ENCODE measurements around the gene STAT5A. TPM values are rescaled to one million over a fixed set of nuclear protein-coding genes. Genes with fewer than 3 reads are reported as not detected.
A peak's percentile ranks its signal among the peaks of the same experiment; 100 is the strongest.

Gene STAT5A
- total and polyA plus RNA-seq, 9 of the 15 experiments (the other 6 are each of a cell fraction or from before 2014, with no cell fraction given), result 79.9 to 415 (median 196) TPM

GRCh38 chr17:42276609-42277341 lies 11.5 kb upstream of the STAT5A start (continued):
- TF ChIP-seq AFF1 (IDR thresholded peaks at IDR 0.05; ENCODE audit: low read depth in 1 of 2, partially characterized antibody in 2 of 2) (peak in 1 of 2 experiments; percentile 27), ZBTB9 (CRISPR knock-in tag; IDR thresholded peaks at IDR 0.05) (peak; percentile 20; the same call in 1 of the 2 replicates), GTF2E2 (tag; IDR thresholded peaks at IDR 0.05) (no peak), RBM22 (IDR thresholded peaks at IDR 0.05; ENCODE audit: low read depth, low read length, poor library complexity, severe bottlenecking) (peak; percentile 95), RNF2 (IDR thresholded peaks at IDR 0.05) (peak; percentile 74), ZBTB43 (CRISPR knock-in tag; IDR thresholded peaks at IDR 0.05) (no peak), NFIC (IDR thresholded peaks at IDR 0.05) (peak; percentile 92), CBX1 (IDR thresholded peaks at IDR 0.05; ENCODE audit: low read depth) (no peak; the same call in 1 of the 2 replicates), FOSL1 (tag; conservative IDR thresholded peaks at IDR 0.05) (peak; percentile 95), E2F6 (IDR thresholded peaks at IDR 0.05; ENCODE audit: borderline replicate concordance in 1 of 2, extremely low read depth in 1 of 2, insufficient read depth in 1 of 2, insufficient read length in 1 of 2, low read depth in 1 of 2, low read length in 1 of 2, poor library complexity in 1 of 2, severe bottlenecking in 1 of 2) (peak in 1 of 2 experiments; percentile 47), SMARCA4 (IDR thresholded peaks at IDR 0.05) (peak; percentile 79), IRF1 (CRISPR knock-in tag; IDR thresholded peaks at IDR 0.05; ENCODE audit: borderline replicate concordance) (no peak), ZNF780A (CRISPR knock-in tag; IDR thresholded peaks at IDR 0.05) (no peak), SREBF1 (IDR thresholded peaks at IDR 0.05; ENCODE audit: borderline replicate concordance, low read depth, low read length) (no peak), JUN (IDR thresholded peaks at IDR 0.05; ENCODE audit: borderline replicate concordance, low read depth, low read length) (peak; percentile 89), JUN (CRISPR knock-in tag; IDR thresholded peaks at IDR 0.05; ENCODE audit: borderline replicate concordance) (no peak)

Measured in K562 (cell line).